Frontal cortex (tissue), 1 donor: ENCODE data around the gene LRRC59. TPM values are rescaled to one million over a fixed set of nuclear protein-coding genes. Genes with fewer than 3 reads are reported as not detected.

Experiments used
- small RNA-seq: library from RNA; depleted of rRNA; stranded (forward); fragments of <200 nt; gene quantifications from one replicate; pipeline ENCODE3, GENCODE V24; 2014
- total RNA-seq: library from RNA; depleted of rRNA; stranded (reverse); fragments of >200 nt; gene quantifications from one replicate; pipeline ENCODE4 v1.2.3, GENCODE V29; 2014

Gene LRRC59
- total RNA-seq, 1 donor from 2014 or later = 38.7 TPM

Small RNAs within 50 kb of the gene (small RNA-seq; reads per million reads assigned to genes)
- gene RF00019 = not detected

Other genes starting within 250 kb of the LRRC59 start
- gene PPP1R9B, start 246.8 kb downstream of the LRRC59 start, total RNA-seq = 68.9 TPM
- not detected for gene SGCA, start 231.5 kb downstream of the LRRC59 start, total RNA-seq
- gene COL1A1, start 195.9 kb downstream of the LRRC59 start, total RNA-seq = 26.1 TPM
- gene TMEM92, start 123.1 kb downstream of the LRRC59 start, total RNA-seq = not detected
- 9.0 TPM for gene XYLT2, start 51.4 kb downstream of the LRRC59 start, total RNA-seq
- gene MRPL27, start 24.3 kb downstream of the LRRC59 start, total RNA-seq = 38.7 TPM
- 1.2 TPM for gene EME1, start 24.3 kb downstream of the LRRC59 start, total RNA-seq
- gene ACSF2, start 28.7 kb upstream of the LRRC59 start, total RNA-seq = 2.0 TPM
- gene CHAD, start 71.4 kb upstream of the LRRC59 start, total RNA-seq = not detected
- gene RSAD1, start 81.3 kb upstream of the LRRC59 start, total RNA-seq = 17.1 TPM
- gene MYCBPAP, start 110.9 kb upstream of the LRRC59 start, total RNA-seq = 0.82 TPM
- 0.41 TPM for gene EPN3, start 135.2 kb upstream of the LRRC59 start, total RNA-seq
- gene SPATA20, start 149.7 kb upstream of the LRRC59 start, total RNA-seq = 26.9 TPM
- gene CACNA1G, start 163.2 kb upstream of the LRRC59 start, total RNA-seq = 7.7 TPM
- not detected for gene ABCC3, start 237.4 kb upstream of the LRRC59 start, total RNA-seq